Measurements from ENCODE around the gene CFAP99.

GRCh38 chr4:2443061-2443730 is 24.4 kb downstream of the CFAP99 start:
- TF ChIP-seq SUZ12 (IDR thresholded peaks at IDR 0.05; ENCODE audit: low read length) = no peak
- TF ChIP-seq CHD2 (IDR thresholded peaks at IDR 0.05; ENCODE audit: low read length) = no peak
- TF ChIP-seq CTCF (IDR thresholded peaks at IDR 0.05; ENCODE audit: control extremely low read depth in 1 of 3, insufficient read depth in 1 of 3, low read depth in 1 of 3, low read length in 3 of 3) = no peak
- TF ChIP-seq CHD1 (IDR thresholded peaks at IDR 0.05; ENCODE audit: low read depth, low read length) = no peak
- no peak for TF ChIP-seq FOSL1 (IDR thresholded peaks at IDR 0.05; ENCODE audit: insufficient read depth, low read depth, low read length)
- no peak for TF ChIP-seq EZH2 (IDR thresholded peaks at IDR 0.05; ENCODE audit: low read depth, low read length, severe bottlenecking)
- no peak for TF ChIP-seq JUND (IDR thresholded peaks at IDR 0.05; ENCODE audit: low read length)
- no peak for TF ChIP-seq SP2 (IDR thresholded peaks at IDR 0.05; ENCODE audit: low read length)
- no peak for TF ChIP-seq POLR2A (IDR thresholded peaks at IDR 0.05; ENCODE audit: control extremely low read depth in 1 of 2, low read depth in 2 of 2, low read length in 2 of 2)
- TF ChIP-seq SP1 (IDR thresholded peaks at IDR 0.05; ENCODE audit: low read depth, low read length) = no peak
- no peak for TF ChIP-seq ATF3 (IDR thresholded peaks at IDR 0.05; ENCODE audit: insufficient read depth, low read depth, low read length)
- TF ChIP-seq POU5F1 (IDR thresholded peaks at IDR 0.05; ENCODE audit: low read depth, low read length) = no peak

All from H1 (cell line).